PFSK-1 (cell line): ENCODE results near the gene TP53AIP1.

Experiments
- FOXP2 ChIP-seq: optimal IDR thresholded peaks from 2 replicates; pipeline ENCODE3; 2011; ENCODE audit warnings: borderline replicate concordance, control low read depth, inconsistent platforms; ENCODE audit not compliant: insufficient read depth; ENCODE audit errors: extremely low read length, extremely low read depth
- POLR2AphosphoS5 ChIP-seq: IDR thresholded peaks from 2 replicates; pipeline ENCODE4 v1.6.1; 2012; ENCODE audit warnings: low read depth, mild to moderate bottlenecking, control low read depth, low read length, moderate library complexity
- SIN3A ChIP-seq: IDR thresholded peaks from 2 replicates; pipeline ENCODE4 v1.6.1; 2012; ENCODE audit warnings: mild to moderate bottlenecking, low read length, moderate library complexity, borderline replicate concordance; ENCODE audit not compliant: insufficient read depth
- TAF1 ChIP-seq: IDR thresholded peaks from 2 replicates; pipeline ENCODE4 v1.6.1; 2012; ENCODE audit warnings: low read length, control low read depth, borderline replicate concordance; ENCODE audit not compliant: insufficient read depth
- TF ChIP-seq, protein P1 (sequence below), 2 experiments: IDR thresholded peaks; 2 replicates each; pipeline versions ENCODE4 v1.6.1 to v1.8.0; 2011 to 2012; ENCODE audit warnings: low read depth in 2 of 2, low read length in 2 of 2, control low read depth in 1 of 2, inconsistent platforms in 1 of 2, mild to moderate bottlenecking in 1 of 2, moderate library complexity in 1 of 2; ENCODE audit not compliant: insufficient read depth in 1 of 2

Gene TP53AIP1

DNA sequence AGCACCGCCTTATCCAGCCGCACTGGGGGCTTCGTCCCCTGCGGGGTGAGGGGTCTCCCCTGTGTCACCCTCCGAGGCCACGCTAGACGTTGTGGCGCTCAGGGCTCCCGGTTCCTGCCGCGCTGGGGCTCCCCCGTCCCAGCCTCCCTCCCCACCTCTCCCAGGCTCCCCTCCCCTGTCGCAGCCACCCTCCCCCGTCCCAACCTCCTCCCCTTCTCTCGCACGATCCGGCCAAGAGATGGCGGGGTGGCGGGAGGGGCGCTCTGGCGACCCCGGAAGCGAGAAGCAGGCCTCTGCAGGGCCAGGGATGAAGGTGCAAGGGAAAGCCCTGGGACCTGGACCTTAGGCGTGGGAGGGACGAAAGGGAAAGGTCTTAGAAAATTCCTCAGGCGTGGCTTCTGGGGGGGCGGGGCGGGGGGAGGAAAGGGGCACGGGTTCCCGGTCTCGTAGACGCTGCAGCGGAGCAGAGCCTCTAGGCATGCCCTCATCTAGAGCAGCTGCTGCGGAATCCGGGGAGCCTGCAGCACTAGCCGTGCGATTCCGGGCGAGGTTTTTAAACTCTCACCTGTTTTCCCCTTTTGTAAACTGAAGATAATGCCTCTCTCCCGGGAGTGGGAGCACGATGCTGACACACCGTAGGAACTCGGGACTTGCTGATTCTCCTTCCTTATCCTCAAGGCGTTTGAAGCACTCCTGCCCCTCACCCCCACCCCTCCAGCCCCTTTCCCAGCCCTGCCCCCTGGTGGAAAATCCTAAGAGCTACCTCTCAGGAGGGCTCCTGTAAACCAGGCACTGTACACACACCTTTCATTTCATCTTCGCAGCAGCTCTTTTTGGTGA, 37.1 kb downstream of the TP53AIP1 start:
- TF ChIP-seq TAF1 (no peak), SIN3A (no peak), POLR2AphosphoS5 (no peak), FOXP2 (no peak)
- TF ChIP-seq, protein P1, sequence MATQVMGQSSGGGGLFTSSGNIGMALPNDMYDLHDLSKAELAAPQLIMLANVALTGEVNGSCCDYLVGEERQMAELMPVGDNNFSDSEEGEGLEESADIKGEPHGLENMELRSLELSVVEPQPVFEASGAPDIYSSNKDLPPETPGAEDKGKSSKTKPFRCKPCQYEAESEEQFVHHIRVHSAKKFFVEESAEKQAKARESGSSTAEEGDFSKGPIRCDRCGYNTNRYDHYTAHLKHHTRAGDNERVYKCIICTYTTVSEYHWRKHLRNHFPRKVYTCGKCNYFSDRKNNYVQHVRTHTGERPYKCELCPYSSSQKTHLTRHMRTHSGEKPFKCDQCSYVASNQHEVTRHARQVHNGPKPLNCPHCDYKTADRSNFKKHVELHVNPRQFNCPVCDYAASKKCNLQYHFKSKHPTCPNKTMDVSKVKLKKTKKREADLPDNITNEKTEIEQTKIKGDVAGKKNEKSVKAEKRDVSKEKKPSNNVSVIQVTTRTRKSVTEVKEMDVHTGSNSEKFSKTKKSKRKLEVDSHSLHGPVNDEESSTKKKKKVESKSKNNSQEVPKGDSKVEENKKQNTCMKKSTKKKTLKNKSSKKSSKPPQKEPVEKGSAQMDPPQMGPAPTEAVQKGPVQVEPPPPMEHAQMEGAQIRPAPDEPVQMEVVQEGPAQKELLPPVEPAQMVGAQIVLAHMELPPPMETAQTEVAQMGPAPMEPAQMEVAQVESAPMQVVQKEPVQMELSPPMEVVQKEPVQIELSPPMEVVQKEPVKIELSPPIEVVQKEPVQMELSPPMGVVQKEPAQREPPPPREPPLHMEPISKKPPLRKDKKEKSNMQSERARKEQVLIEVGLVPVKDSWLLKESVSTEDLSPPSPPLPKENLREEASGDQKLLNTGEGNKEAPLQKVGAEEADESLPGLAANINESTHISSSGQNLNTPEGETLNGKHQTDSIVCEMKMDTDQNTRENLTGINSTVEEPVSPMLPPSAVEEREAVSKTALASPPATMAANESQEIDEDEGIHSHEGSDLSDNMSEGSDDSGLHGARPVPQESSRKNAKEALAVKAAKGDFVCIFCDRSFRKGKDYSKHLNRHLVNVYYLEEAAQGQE (IDR thresholded peaks at IDR 0.05; ENCODE audit: insufficient read depth in 1 of 2, low read depth in 2 of 2, low read length in 2 of 2) = no peak

DNA sequence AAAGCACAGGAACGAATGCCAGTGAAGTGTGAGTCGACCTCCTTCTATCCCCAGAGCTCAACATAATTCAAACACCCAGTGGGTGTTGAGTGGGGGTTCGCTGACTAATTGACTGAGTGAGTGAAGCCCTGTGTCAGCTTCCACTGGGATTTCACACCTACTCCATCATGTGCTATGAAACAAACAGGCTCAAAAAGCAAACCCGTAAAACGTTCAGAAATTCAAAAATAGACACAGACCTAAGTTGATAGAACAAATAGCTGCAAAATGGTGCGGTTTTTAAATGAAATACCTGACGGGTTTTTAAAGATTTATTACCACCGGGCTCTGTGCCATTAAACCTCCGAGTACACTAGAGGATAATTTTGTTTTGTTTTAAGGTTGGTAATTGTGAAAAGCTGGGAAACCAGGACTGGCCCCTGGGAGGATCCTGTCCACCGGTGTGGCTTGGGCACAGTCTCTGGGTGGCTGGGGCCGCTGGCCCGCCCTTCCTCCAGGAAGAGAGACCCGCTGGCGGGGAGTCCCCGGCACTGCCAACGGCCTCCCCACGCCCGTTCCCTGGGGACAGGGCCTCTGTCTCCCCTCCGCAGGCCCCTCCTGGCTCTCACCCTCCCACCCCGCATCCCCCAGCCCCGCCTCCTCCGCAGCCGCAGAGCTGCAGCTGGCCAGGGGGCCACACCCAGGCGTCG, 37.9 kb downstream of the TP53AIP1 start:
- TF ChIP-seq, protein P1 (IDR thresholded peaks at IDR 0.05; ENCODE audit: insufficient read depth in 1 of 2, low read depth in 2 of 2, low read length in 2 of 2) = no peak
- TF ChIP-seq SIN3A (no peak), TAF1 (no peak), FOXP2 (no peak), POLR2AphosphoS5 (no peak)

- TF ChIP-seq, protein P1 (IDR thresholded peaks at IDR 0.05; ENCODE audit: insufficient read depth in 1 of 2, low read depth in 2 of 2, low read length in 2 of 2) = no peak
- TF ChIP-seq FOXP2 = no peak
- TF ChIP-seq TAF1 = no peak
- TF ChIP-seq POLR2AphosphoS5 = no peak
- no peak for TF ChIP-seq SIN3A
These were observed 38.4 kb downstream of the TP53AIP1 start for GRCh38 chr11:128904303-128904655.

GRCh38 chr11:128903248-128904061, 39.2 kb downstream of the TP53AIP1 start:
- TF ChIP-seq SIN3A (no peak), POLR2AphosphoS5 (no peak), FOXP2 (no peak), TAF1 (no peak)

- TF ChIP-seq SIN3A (no peak), TAF1 (no peak), POLR2AphosphoS5 (no peak), FOXP2 (no peak)
- TF ChIP-seq, protein P1 (IDR thresholded peaks at IDR 0.05; ENCODE audit: insufficient read depth in 1 of 2, low read depth in 2 of 2, low read length in 2 of 2) = no peak
These were observed 40.1 kb downstream of the TP53AIP1 start for GRCh38 chr11:128902515-128903066.
